HG02623 (cell line): Measurements from ENCODE around the gene RHOJ.
"Not testable (repeated sequence)": the region's sequence is repeated elsewhere in the genome, so short reads cannot be mapped to it uniquely, and the experiment has no call there.

Experiments used
- ATAC-seq: cut with Tn5 transposase; IDR thresholded peaks from one replicate; pipeline ENCODE4 v1.9.1; 2021; ENCODE audit warnings: moderate library complexity; ENCODE audit not compliant: unreplicated experiment

Gene RHOJ

GRCh38 chr14:63295231-63295685, 91.0 kb downstream of the RHOJ start:
- ATAC-seq = no peak

GRCh38 chr14:63296060-63296563, 91.9 kb downstream of the RHOJ start:
- ATAC-seq = no peak

- ATAC-seq = no peak
These were observed 93.3 kb downstream of the RHOJ start for GRCh38 chr14:63297372-63298063.

- ATAC-seq = no peak
These were observed 95.3 kb downstream of the RHOJ start for GRCh38 chr14:63299351-63300110.

- no peak for ATAC-seq
These were observed 96.6 kb downstream of the RHOJ start for GRCh38 chr14:63300854-63301253.

GRCh38 chr14:63301891-63302534, 97.8 kb downstream of the RHOJ start:
- ATAC-seq = no peak

- ATAC-seq = not testable (repeated sequence)
These were observed 100.2 kb downstream of the RHOJ start for GRCh38 chr14:63304429-63304828.

- ATAC-seq = no peak
These were observed 104.6 kb downstream of the RHOJ start for GRCh38 chr14:63308723-63309317.

GRCh38 chr14:63318835-63319234, 114.6 kb downstream of the RHOJ start, which contains the start of gene GPHB5:
TSS of gene GPHB5 (minus strand) at chr14:63318935. CDS start at chr14:63317849, 1,086 bp downstream.
- ATAC-seq = no peak

GRCh38 chr14:63322472-63322871, 118.2 kb downstream of the RHOJ start:
- ATAC-seq = no peak

GRCh38 chr14:63322897-63323573, 118.8 kb downstream of the RHOJ start:
- no peak for ATAC-seq

GRCh38 chr14:63326840-63327239, 122.6 kb downstream of the RHOJ start:
- ATAC-seq = no peak

- ATAC-seq = no peak
These were observed 124.8 kb downstream of the RHOJ start for GRCh38 chr14:63328787-63329737.

- no peak for ATAC-seq
These were observed 138.1 kb downstream of the RHOJ start for GRCh38 chr14:63342371-63342770.
